Measurements from ENCODE around the gene NACC2.

The NACC2 gene

DNA sequence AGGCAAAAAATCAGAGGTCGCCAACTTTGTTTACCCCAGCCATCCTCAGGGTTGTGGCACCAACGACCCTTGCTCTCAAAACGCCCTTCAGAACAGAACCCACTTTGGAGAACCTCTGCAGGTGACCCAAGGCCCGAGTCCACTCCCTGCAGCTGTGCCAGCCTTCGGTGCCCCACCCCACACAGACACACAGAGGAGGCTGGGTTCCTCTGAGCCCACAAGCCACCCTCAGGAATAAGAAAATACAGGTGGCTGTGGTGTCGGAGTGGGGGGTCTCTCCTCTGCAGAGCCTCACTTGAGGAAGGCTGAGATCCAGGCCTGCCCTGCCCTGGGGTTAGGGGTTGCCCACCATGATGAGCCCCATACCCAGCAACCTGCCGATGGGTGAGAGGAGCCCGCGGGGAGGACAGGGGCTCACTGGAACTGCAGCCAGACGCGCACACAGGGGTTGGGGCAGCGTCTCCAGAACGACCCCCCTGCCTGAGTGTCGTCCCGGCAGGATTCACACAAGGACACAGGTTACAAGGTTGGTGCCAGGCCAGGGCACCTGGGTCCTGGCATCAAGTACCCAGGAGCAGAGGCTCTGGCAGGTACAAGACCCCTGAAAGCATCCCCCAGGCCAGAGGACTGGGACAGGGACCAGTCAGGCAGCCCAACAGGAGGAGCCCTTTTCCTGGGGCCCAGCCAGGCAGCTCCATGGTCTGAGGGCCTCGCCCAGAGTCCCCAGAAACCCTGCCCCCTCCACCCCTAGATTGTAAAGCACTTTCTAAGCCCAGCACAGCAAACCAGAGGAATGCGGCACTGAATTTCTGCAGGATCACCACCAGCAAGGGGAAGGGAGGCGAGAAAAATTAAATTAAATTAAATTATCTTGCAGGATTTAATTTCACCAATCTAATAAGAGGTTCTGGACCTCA, 40.0 kb downstream of the NACC2 start:
- peak; percentile 51 for DNase-seq

DNA sequence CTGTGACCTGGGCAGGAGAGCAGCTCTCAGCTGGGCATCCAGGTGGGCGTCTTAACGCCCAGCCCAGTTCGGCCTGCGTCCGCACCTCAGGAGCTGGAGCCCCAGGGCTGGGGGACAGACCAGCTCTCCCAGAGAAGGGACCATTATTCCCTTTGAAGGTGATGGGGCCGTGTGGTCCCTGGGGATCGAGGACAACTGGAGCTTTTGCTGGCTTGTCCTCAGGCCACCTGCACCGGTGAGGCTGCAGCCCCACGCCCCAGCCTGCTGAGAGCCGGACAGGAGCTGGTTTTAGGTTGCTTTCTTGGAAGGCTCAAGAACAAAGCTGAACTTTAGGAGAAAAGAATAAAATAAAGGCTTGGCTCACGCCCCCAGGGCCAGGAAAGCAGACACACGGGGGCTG, 40.9 kb downstream of the NACC2 start:
- peak; percentile 45 for DNase-seq

GRCh38 chr9:136053757-136054142, 41.3 kb downstream of the NACC2 start:
- peak; percentile 59 for DNase-seq

- DNase-seq = peak; percentile 53
Observed at GRCh38 chr9:136052991-136053756, 41.9 kb downstream of the NACC2 start.

GRCh38 chr9:136052472-136052880, 42.6 kb downstream of the NACC2 start:
- DNase-seq = no peak

GRCh38 chr9:136051837-136052471, 43.1 kb downstream of the NACC2 start:
- peak; percentile 67 for DNase-seq

- DNase-seq = no peak
Observed at GRCh38 chr9:136051453-136051836, 43.6 kb downstream of the NACC2 start.

GRCh38 chr9:136050701-136051452, 44.2 kb downstream of the NACC2 start:
- no peak for DNase-seq

DNA sequence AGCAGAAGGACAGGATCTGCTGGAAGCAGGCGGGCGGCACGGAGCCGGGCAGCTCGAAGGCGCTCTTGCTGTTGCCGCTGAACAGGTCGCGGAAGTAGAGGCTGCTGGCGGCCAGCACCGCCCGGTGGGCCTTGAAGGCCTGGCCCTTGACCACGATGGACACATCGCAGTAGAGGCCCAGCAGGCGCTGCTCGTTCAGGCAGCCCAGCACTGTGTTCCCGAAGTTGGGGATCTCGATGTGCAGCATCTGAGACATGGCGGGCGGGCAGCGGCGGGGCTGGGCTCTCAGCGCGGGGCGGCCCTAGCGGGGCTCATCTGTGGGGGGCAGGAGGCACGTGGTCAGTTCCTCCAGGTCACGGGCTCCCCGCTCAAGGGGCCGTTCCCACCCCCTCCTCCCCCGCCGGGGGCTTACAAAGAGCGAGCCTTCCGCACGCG, 44.8 kb downstream of the NACC2 start:
- no peak for DNase-seq

DNA sequence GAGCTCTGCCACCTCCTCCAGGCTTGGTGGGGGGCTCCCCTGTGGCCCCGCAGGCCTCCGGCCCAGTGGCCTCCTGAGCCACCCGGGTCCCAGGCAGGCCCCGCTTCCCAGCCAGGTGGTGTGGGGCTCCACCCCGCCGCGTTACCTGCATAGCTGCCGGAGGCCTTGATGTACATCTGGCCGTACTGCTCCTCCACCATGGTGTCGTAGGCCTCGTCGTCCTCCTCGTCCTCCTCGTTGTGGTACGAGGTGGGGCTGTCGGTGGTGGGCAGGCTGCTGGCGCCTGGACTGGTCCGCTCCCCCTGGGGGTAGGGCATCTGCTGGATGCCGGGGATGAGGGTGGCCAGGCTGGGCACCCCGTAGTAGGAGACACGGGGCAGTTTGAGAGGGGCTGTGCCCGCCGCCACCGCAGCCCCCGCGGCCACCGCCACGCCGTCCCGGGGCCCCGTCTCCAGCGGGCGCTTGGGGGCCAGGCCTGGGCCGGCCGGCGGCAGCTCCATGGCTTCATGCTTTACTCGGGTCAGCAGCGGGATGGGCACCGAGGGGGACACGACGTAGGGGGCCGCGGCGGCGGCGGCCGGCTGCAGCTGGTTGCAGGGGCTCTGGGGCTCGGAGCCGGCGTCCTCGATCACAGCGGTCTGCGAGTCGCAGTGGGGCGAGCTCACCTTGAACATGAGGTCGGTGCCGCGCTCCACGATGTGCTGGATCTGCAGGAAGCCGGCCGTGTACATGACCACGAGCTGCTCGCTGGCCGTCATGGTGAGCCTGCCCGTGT, 45.4 kb downstream of the NACC2 start:
- DNase-seq = no peak

DNA sequence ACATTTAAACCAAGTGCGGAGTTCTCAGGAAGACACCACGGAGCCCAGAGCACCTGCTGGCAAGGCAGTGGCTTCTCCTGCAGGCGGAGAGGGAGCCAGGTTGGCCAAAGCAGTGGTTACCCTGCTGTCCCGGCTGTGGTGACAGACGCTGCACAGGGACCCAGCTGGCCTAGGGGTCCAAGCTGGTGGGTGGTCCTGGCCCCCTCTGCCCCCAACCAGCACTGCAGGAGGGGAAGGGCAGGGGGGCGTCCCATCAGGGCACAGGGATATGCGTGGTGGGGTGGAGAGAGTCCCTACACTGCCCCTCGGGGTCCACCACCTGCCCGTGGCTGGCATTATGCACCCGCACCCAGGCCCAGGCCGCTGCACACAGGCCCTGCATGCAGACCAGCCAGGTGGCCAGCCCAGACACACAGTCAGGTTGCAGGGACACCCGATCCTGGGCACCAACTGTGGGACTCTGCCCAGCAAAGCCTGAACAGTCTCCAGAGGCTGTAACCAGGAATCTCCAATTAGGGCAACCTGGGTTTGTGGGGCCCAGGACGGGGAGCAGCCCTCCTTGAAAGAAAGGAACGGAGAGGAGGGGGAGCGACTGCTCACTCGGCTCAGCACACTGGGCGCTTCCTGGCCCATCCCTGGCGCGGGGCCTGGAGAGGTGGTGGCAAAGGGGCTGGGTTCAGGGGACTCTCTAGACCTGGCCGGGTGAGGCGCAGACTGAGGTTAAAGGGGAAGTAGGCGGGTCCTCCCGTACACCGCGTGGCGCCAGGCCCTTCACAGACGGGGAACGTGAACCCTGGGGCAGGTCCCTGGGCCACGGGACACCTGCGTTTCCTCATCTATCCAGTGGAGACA, 46.3 kb downstream of the NACC2 start:
- DNase-seq = no peak

DNA sequence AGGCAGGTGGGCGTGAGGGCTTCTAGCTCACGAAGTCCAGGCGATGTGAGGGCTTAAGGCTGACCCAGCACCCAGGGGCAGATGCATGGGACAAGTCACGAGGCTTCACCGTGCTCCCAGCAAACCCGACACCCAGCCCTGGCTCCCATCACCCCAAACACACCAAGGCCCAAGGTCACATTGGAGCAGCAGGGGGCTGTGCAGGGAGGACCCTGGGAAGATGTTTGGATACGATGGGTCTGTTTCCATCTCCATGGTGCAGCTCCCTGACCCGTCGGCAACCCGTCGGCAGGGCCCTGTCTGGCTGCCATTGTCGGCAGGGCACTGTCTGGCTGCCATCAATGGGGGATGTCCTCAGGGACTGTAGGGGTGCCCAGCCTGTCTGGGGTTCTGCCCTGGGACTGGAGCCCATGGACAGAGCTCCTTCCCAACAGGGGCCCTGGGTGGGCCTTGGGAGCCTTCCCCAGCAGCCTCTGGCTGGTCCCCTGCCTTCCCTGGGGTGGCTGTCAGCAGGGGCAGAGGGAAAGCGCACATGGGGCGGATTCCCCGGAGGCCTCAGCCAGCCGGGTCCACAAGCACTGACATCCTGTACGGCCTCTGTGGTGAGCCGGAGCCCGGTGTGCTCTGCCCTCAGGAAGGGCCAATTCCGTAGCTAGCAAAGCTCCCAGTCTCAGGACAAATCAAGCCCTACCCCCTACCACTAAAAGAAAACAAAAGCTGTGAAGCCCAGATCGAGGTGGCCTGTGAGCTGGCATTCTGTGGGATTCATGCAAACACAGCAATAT, 47.1 kb downstream of the NACC2 start:
- no peak for DNase-seq

DNA sequence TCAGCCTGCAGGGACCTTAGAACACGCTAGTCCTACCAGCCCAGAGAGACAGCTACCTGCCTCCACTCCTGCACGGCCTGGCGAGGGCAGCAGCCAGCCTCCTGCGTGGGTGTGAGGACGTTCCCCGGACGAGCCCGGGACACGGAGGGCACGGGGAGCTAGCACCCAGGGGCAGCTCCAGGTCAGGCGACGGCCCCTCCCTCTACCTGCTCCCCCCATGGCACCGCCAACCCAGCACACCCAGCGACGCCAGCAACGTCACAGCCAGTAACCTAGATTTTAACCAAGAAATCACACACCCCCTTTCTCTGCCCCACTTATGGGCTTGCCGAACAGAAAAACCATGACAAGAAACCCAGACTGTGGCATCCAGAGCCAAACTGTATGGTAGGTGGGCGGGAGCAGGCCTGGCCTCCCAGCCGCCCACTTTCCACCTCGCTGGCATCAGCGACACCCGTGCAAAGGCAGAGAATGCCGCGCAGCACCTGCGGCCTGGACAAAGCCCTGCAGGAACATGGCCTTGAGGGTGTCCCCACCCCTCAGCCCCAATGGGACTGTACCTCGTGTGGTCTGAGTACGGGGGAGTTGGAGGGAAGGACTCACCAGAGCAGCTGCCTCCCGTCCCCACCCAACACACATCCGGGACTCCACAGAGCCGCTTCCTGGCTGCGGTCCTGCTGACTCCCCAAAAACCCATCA, 47.9 kb downstream of the NACC2 start:
- no peak for DNase-seq

GRCh38 chr9:136046554-136046920, 48.6 kb downstream of the NACC2 start:
- no peak for DNase-seq

GRCh38 chr9:136045595-136046553, 49.2 kb downstream of the NACC2 start:
- no peak for DNase-seq

DNA sequence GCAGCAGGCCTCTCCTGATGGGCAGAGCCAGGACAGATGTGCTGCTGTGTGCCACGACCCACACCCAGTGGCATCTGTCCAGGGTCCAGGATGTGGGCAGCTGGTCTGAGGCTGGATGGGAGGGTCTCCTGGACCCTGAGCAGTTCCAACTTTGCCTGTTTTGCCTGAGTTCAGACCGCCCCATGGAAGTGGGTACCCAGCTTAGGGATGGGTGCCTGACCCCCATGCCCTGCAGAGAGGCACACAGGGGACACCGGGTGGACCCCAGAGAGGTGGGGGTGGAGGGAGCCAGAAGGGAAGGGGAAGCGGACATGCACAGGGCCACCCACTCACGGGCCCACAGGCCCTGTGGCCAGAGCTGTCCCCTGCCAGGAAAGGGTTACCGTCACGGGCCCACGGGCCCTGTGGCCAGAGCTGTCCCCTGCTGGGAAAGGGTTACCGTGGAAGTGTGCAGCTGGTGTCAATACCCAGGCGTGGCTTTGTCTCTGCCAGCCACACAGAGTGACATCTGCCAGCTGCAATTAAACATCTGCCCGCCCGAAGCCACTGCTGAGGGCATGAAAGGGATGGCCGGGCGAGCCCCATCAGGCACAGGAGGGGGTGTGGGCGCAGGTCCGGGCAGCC, 50.0 kb downstream of the NACC2 start:
- no peak for DNase-seq

- DNase-seq = no peak
Observed at GRCh38 chr9:136044207-136044970, 50.7 kb downstream of the NACC2 start.
